Tibial artery (tissue), 4 donors: ENCODE results near the gene ABHD15.
"Not testable (repeated sequence)": the region's sequence is repeated elsewhere in the genome, so short reads cannot be mapped to it uniquely, and the experiment has no call there.

Experiments
- DNase-seq, 2 donors: peaks; one replicate each; pipeline ENCODE4 v3.0.0-alpha.2; 2019
- H3K27ac ChIP-seq, 2 donors: fragments of 200-600 bp; sonication (generic) in 1 of 2; 1 replicate in 1 of 2; 2 replicates in 1 of 2; pipeline ENCODE4 v1.5.1; 2018 to 2019; ENCODE audit warnings: mild to moderate bottlenecking in 1 of 2
- H3K27me3 ChIP-seq, 2 donors: fragments of 200-600 bp; sonication (generic) in 1 of 2; one replicate each; pipeline versions ENCODE4 v1.5.1 to v1.6.0; 2016 to 2019
- H3K36me3 ChIP-seq, 3 donors: fragments of 200-600 bp; sonication (generic) in 2 of 3; one replicate each; pipeline ENCODE4 v1.5.1; 2016 to 2019; ENCODE audit warnings: mild to moderate bottlenecking in 2 of 3
- H3K4me1 ChIP-seq, 4 donors: fragments of 200-600 bp; sonication (generic) in 2 of 4; 1 replicate in 3 of 4; 2 replicates in 1 of 4; pipeline ENCODE4 v1.5.1; 2016 to 2019
- H3K4me3 ChIP-seq, 2 donors: fragments of 200-600 bp; sonication (generic) in 1 of 2; 1 replicate in 1 of 2; 2 replicates in 1 of 2; pipeline ENCODE4 v1.5.1; 2018 to 2019; ENCODE audit warnings: mild to moderate bottlenecking in 2 of 2
- H3K9me3 ChIP-seq, 3 donors: fragments of 200-600 bp; sonication (generic) in 1 of 3; one replicate each; pipeline ENCODE4 v1.5.1; 2016 to 2019
- intact Hi-C: fragments of 100-400 bp; cut with DNase I; formaldehyde crosslinking; loops from one replicate; pipeline ENCODE4 v1.15.0; 2023; ENCODE audit warnings: low total_unique reads
- TF ChIP-seq, protein P1 (sequence below), 2 experiments: fragments of 200-600 bp in 1 of 2; fragments of 450-650 bp in 1 of 2; IDR thresholded peaks; one replicate each; pipeline ENCODE4 v1.5.1; 2017 to 2019; ENCODE audit warnings: antibody characterized with exemption in 2 of 2, mild to moderate bottlenecking in 1 of 2, moderate library complexity in 1 of 2

The ABHD15 gene

DNA sequence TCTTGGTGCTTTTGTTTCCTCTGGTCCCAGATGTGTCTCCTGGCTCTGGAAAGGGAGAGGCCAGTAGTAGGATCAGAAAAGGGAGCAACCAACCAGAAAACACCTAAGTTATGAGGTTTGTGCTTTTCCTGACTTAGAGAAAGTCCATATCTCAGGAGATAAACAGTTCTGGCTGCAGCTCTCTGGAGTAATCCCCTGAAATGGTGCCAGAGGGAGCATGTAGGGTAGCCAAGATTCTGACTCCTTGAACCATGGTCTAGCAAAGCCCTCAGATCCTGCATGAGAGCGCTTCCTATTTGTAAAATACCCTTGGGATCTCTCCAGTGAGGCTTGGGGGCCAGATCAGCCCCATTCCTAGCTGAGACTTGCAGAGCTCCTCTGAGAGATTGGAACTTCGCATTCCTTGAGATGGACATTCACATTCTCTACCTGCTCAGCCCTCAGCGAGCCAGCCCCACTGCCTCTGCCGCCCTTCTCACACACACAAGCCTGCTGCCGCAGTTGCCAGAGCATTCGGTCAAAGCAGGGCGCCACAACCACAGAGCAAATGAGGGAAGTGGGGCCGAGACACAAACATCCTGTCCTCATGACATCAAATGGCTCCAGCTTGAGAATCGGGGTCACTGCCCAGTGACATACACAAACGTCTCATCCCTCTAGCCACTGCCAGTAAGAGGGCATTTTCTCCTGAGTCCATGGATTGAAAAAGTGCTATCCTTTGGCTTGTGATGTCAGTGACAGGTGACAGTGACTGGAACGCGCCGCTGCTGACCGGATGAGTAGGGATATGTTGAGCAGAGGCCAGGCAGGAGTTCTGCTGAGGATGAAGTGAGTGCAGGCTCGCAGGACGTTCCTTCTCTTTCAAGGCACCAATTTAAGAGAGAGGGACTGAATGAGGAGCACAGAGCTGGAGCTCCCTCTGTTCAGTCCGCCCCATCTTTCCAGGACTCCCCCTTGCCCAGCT, 5.0 kb downstream of the ABHD15 start:
- no peak overlapping the region for H3K27ac ChIP-seq
- DNase-seq = no peak
- TF ChIP-seq, protein P1, sequence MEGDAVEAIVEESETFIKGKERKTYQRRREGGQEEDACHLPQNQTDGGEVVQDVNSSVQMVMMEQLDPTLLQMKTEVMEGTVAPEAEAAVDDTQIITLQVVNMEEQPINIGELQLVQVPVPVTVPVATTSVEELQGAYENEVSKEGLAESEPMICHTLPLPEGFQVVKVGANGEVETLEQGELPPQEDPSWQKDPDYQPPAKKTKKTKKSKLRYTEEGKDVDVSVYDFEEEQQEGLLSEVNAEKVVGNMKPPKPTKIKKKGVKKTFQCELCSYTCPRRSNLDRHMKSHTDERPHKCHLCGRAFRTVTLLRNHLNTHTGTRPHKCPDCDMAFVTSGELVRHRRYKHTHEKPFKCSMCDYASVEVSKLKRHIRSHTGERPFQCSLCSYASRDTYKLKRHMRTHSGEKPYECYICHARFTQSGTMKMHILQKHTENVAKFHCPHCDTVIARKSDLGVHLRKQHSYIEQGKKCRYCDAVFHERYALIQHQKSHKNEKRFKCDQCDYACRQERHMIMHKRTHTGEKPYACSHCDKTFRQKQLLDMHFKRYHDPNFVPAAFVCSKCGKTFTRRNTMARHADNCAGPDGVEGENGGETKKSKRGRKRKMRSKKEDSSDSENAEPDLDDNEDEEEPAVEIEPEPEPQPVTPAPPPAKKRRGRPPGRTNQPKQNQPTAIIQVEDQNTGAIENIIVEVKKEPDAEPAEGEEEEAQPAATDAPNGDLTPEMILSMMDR (IDR thresholded peaks at IDR 0.05) = no peak
- peaks cover 0 to 19% (median 0%) of the 10 kb centered on the region in 3 donors for H3K36me3 ChIP-seq
- intact Hi-C loops = loop anchor here (10.0 kb wide), 1 partner anchor 187 kb away; no protein-coding TSS in a partner anchor
- no peak overlapping the region for H3K4me3 ChIP-seq
- no peaks in the 10 kb centered on the region for H3K9me3 ChIP-seq
- H3K4me1 ChIP-seq = peaks cover 0 to 14% (median 10%) of the 10 kb centered on the region in 4 donors
- no peaks in the 10 kb centered on the region for H3K27me3 ChIP-seq

- H3K27me3 ChIP-seq = no peaks in the 10 kb centered on the region
- H3K9me3 ChIP-seq = no peaks in the 10 kb centered on the region
- intact Hi-C loops = loop anchor here (10.0 kb wide), 1 partner anchor 186 kb away; no protein-coding TSS in a partner anchor
- no peak overlapping the region for H3K4me3 ChIP-seq
- peaks cover 0 to 19% (median 0%) of the 10 kb centered on the region in 3 donors for H3K36me3 ChIP-seq
- no peak overlapping the region for H3K27ac ChIP-seq
- TF ChIP-seq, protein P1 (IDR thresholded peaks at IDR 0.05) = no peak
- H3K4me1 ChIP-seq = peaks cover 0 to under 1% (median 0%) of the 10 kb centered on the region in 4 donors
- DNase-seq = no peak
These were observed 6.5 kb downstream of the ABHD15 start for GRCh38 chr17:29560316-29560715.

DNA sequence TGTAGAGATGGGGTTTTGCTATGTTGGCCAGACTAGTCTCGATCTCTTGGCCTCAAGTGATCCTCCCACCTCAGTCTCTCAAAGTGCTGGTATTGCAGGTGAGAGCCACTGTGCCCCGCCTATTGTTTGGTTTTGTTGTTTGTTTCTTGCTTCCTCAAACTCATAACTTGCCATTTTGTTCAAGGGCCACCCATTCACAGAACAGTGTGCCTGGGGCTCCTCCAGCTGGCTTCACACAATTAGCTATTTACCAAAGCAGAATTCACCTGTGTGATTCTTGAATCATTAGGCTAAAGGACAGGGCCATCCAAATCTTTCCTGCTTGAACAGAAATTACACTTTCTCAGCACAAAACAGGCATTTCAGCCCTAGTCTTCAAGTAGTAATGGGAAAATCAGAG, 7.2 kb downstream of the ABHD15 start:
- DNase-seq = no peak
- Histone ChIP-seq H3K36me3 (peaks cover 0 to 19% (median 0%) of the 10 kb centered on the region in 3 donors), H3K4me1 (no peaks in the 10 kb centered on the region), H3K27ac (no peak overlapping the region), H3K9me3 (no peaks in the 10 kb centered on the region), H3K4me3 (no peak overlapping the region), H3K27me3 (no peaks in the 10 kb centered on the region)
- TF ChIP-seq, protein P1 (IDR thresholded peaks at IDR 0.05) = no peak
- intact Hi-C loops = loop anchor here (10.0 kb wide), 1 partner anchor 185 kb away; no protein-coding TSS in a partner anchor

GRCh38 chr17:29558139-29558538, 8.7 kb downstream of the ABHD15 start:
- H3K27me3 ChIP-seq, H3K4me3 ChIP-seq, intact Hi-C loops, H3K4me1 ChIP-seq, H3K27ac ChIP-seq, DNase-seq, H3K9me3 ChIP-seq: not testable (repeated sequence)
- peaks cover 0 to 19% (median 0%) of the 10 kb centered on the region in 3 donors for H3K36me3 ChIP-seq

GRCh38 chr17:29557739-29558116, 9.1 kb downstream of the ABHD15 start:
- H3K4me1 ChIP-seq = no peaks in the 10 kb centered on the region
- intact Hi-C loops = no loop called here
- DNase-seq = no peak
- H3K27ac ChIP-seq = no peak overlapping the region
- no peak overlapping the region for H3K4me3 ChIP-seq
- peaks cover 0 to 16% (median 0%) of the 10 kb centered on the region in 3 donors for H3K36me3 ChIP-seq
- H3K9me3 ChIP-seq = no peaks in the 10 kb centered on the region
- H3K27me3 ChIP-seq = no peaks in the 10 kb centered on the region
- TF ChIP-seq, protein P1 (IDR thresholded peaks at IDR 0.05) = no peak

DNA sequence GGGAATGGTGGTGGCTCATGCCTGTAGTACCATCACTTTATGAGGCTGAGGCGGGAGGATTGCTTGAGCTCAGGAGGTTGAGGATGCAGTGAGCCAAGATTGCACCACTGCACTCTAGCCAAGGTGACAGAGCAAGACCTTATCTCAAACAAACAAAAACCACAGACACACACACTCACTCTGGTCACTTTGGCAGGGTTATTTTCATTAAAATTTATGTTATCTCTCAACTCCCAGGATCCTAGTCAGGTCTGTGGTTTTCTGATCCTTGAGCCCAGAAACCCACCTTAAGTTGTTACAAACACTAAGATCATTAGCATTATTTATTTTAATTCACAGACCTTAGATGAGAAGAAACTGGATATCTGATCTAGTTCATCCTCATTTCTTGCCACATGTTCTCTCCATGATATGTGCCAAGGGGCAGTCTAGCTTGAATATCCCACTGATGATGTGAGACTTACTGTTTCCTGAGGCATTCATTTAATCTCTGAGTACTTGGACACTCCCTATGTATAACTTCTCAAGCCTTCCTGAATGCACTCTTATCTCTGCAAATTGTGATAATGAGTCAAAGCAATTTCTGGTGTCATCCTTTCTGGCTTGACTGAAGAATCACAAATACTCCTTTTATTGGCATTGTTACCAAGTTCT, 9.6 kb downstream of the ABHD15 start:
- Histone ChIP-seq H3K4me3 (no peak overlapping the region), H3K4me1 (no peaks in the 10 kb centered on the region), H3K9me3 (no peaks in the 10 kb centered on the region), H3K36me3 (peaks cover 0 to 11% (median 0%) of the 10 kb centered on the region in 3 donors), H3K27ac (no peak overlapping the region), H3K27me3 (no peaks in the 10 kb centered on the region)
- no peak for DNase-seq
- TF ChIP-seq, protein P1 (IDR thresholded peaks at IDR 0.05) = no peak
- intact Hi-C loops = no loop called here
